ENCODE results near the gene DGAT2. TPM values are rescaled to one million over a fixed set of nuclear protein-coding genes. Genes with fewer than 3 reads are reported as not detected.

Gene DGAT2
- total RNA-seq, 1 experiment from 2014 or later, result 2.8 TPM

GRCh38 chr11:75778962-75779361 lies 10.4 kb downstream of the DGAT2 start:
- H3K23me2 ChIP-seq (ENCODE audit: insufficient read length, low read depth, low read length, poor library complexity, severe bottlenecking), result no peaks in the 10 kb centered on the region
- H3K56ac ChIP-seq (ENCODE audit: insufficient read length, low read depth, low read length), result no peak overlapping the region
- H2AK5ac ChIP-seq (ENCODE audit: insufficient read length, low read length), result no peak overlapping the region
- H3K27ac ChIP-seq (ENCODE audit: insufficient read length, low read depth, low read length), result no peak overlapping the region
- H3K4me1 ChIP-seq (ENCODE audit: insufficient read depth, low read length), result no peaks in the 10 kb centered on the region
- no peaks in the 10 kb centered on the region for H3K27me3 ChIP-seq (ENCODE audit: insufficient read depth, low read length)
- H3K27ac Mint-ChIP-seq, result no peak overlapping the region
- DNase-seq, result no peak
- H2AFZ ChIP-seq (ENCODE audit: low read length), result no peak overlapping the region
- peaks cover 15 to 23% of the 10 kb centered on the region in 2 experiments for H3K4me1 Mint-ChIP-seq
- no peak for TF ChIP-seq CTCF (conservative IDR thresholded peaks at IDR 0.05)
- no peak overlapping the region for H3K14ac ChIP-seq (ENCODE audit: insufficient read depth, low read length)
- no peak overlapping the region for H2BK15ac ChIP-seq (ENCODE audit: low read depth, low read length)
- H4K8ac ChIP-seq (replicated peaks; ENCODE audit: insufficient read length, low read depth, low read length), result no peak overlapping the region
- peaks cover 18% of the 10 kb centered on the region for H3K27me3 Mint-ChIP-seq (ENCODE audit: low read depth)
- no peaks in the 10 kb centered on the region for H3K9me3 ChIP-seq (ENCODE audit: control insufficient read depth, low read depth, low read length)
- H3K9ac ChIP-seq (ENCODE audit: extremely low read depth, insufficient read length, low read length), result no peak overlapping the region
- H3K36me3 Mint-ChIP-seq (ENCODE audit: insufficient read depth in 1 of 3, low read depth in 3 of 3), result no peaks in the 10 kb centered on the region; a peak in 2 of 7 replicates
- H3K18ac ChIP-seq (ENCODE audit: insufficient read length, low read depth, low read length), result no peak overlapping the region
- H3K4me2 ChIP-seq (ENCODE audit: insufficient read depth, insufficient read length, low read length), result no peak overlapping the region
- no peak overlapping the region for H4K91ac ChIP-seq (ENCODE audit: insufficient read length, low read depth, low read length)
- no peak overlapping the region for H3K4me3 Mint-ChIP-seq
- H4K5ac ChIP-seq (ENCODE audit: insufficient read length, low read depth, low read length), result no peak overlapping the region
- H2BK5ac ChIP-seq (ENCODE audit: insufficient read length, low read length), result no peak overlapping the region
- H2BK20ac ChIP-seq (ENCODE audit: low read depth, low read length, poor library complexity, severe bottlenecking), result no peak overlapping the region
- no peaks in the 10 kb centered on the region for H4K20me1 ChIP-seq (ENCODE audit: control insufficient read depth, insufficient read depth, insufficient read length)
- H2BK120ac ChIP-seq (ENCODE audit: low read depth, low read length, poor library complexity, severe bottlenecking), result no peak overlapping the region
- H3K79me1 ChIP-seq (ENCODE audit: insufficient read depth, low read depth, low read length, poor library complexity, severe bottlenecking), result no peaks in the 10 kb centered on the region
- no peak overlapping the region for H2BK12ac ChIP-seq (ENCODE audit: insufficient read length, low read depth, low read length)
- no peak overlapping the region for H3K4ac ChIP-seq (ENCODE audit: low read depth, low read length)
- H3K9me3 Mint-ChIP-seq, result no peaks in the 10 kb centered on the region; a peak in 1 of 5 replicates
- no CpG with 5 or more reads among the region's 5 CpGs for WGBS (ENCODE audit: extremely low coverage, insufficient read length, low lambda C conversion rate)
- no peak overlapping the region for H3K23ac ChIP-seq (ENCODE audit: insufficient read length, low read depth, low read length)
- no peak overlapping the region for H3T11ph ChIP-seq (ENCODE audit: low read length)
- H3K79me2 ChIP-seq (ENCODE audit: insufficient read depth, low read length), result no peaks in the 10 kb centered on the region
